Sigmoid colon (tissue), 7 donors: ENCODE measurements around the gene TP53I3. TPM values are rescaled to one million over a fixed set of nuclear protein-coding genes. Genes with fewer than 3 reads are reported as not detected.
"Not testable (repeated sequence)": the region's sequence is repeated elsewhere in the genome, so short reads cannot be mapped to it uniquely, and the experiment has no call there.

Source experiments
- DNase-seq: peaks from one replicate; pipeline ENCODE4 v3.0.0-alpha.2; 2019
- H3K27ac ChIP-seq, 4 donors: fragments of 200-600 bp; sonication (generic); one replicate each; pipeline ENCODE4 v1.5.1; 2016 to 2019; ENCODE audit warnings: mild to moderate bottlenecking in 1 of 4
- H3K27me3 ChIP-seq, 3 donors: fragments of 200-600 bp; sonication (generic); one replicate each; pipeline ENCODE4 v1.5.1; 2019; ENCODE audit warnings: mild to moderate bottlenecking in 1 of 3
- H3K36me3 ChIP-seq, 4 donors: fragments of 200-600 bp; sonication (generic); one replicate each; pipeline ENCODE4 v1.5.1; 2016 to 2019
- H3K4me1 ChIP-seq, 4 donors: fragments of 200-600 bp; sonication (generic); one replicate each; pipeline ENCODE4 v1.5.1; 2017 to 2019
- H3K4me3 ChIP-seq, 4 donors: fragments of 200-600 bp; sonication (generic); one replicate each; pipeline ENCODE4 v1.5.1; 2017 to 2019; ENCODE audit warnings: mild to moderate bottlenecking in 2 of 4, moderate library complexity in 1 of 4
- H3K9me3 ChIP-seq, 4 donors: fragments of 200-600 bp in 3 of 4; sonication (generic) in 3 of 4; one replicate each; pipeline versions ENCODE4 v1.5.1 to v1.6.1; 2013 to 2019
- CTCF ChIP-seq, 4 experiments: fragments of 450-650 bp in 3 of 4; fragments of 200-600 bp in 1 of 4; IDR thresholded peaks; one replicate each; pipeline ENCODE4 v1.5.1; 2016 to 2019; ENCODE audit warnings: antibody characterized with exemption in 4 of 4, mild to moderate bottlenecking in 3 of 4, moderate library complexity in 2 of 4
- EP300 ChIP-seq, 4 donors: sonication (generic); formaldehyde crosslinking; IDR thresholded peaks; one replicate each; pipeline ENCODE4 v1.6.1; 2017; ENCODE audit warnings: antibody characterized with exemption in 4 of 4
- POLR2A ChIP-seq, 2 donors: fragments of 450-650 bp; IDR thresholded peaks; one replicate each; pipeline ENCODE4 v1.6.1; 2016; ENCODE audit warnings: antibody characterized with exemption in 2 of 2, mild to moderate bottlenecking in 2 of 2, moderate library complexity in 2 of 2
- POLR2AphosphoS5 ChIP-seq, 4 donors: sonication (generic); formaldehyde crosslinking; IDR thresholded peaks; one replicate each; pipeline ENCODE4 v1.6.1; 2017; ENCODE audit warnings: antibody characterized with exemption in 4 of 4
- WGBS, 2 donors: extraction: QIAGEN DNeasy Blood & Tissue Kit; methylation state at CpG; one replicate each; pipeline ENCODE4 v1.1.7; 2013; 5-methylcytosine and 5-hydroxymethylcytosine counted together
- intact Hi-C: fragments of 100-400 bp; cut with DNase I; formaldehyde crosslinking; loops from one replicate; pipeline ENCODE4 v1.15.1; 2023
- polyA plus RNA-seq, 3 donors: library from polyadenylated mRNA; stranded (reverse); fragments of 200-250 nt; gene quantifications; one replicate each; pipeline ENCODE4 v1.2.3, GENCODE V29; 2013
- total RNA-seq, 4 donors: library from RNA; depleted of rRNA; stranded (reverse); fragments of >200 nt; gene quantifications; one replicate each; pipeline ENCODE4 v1.1.0, GENCODE V29; 2016
- donor health status: healthy with polysubstance abuse.
- donor health status: Bipolar disorder and iron deficiency.
- donor health status: healthy.

The TP53I3 gene
- total and polyA plus RNA-seq, 7 donors, result 3.6 to 144 (median 27.7) TPM

- TF ChIP-seq POLR2A (IDR thresholded peaks at IDR 0.05) (no peak), CTCF (IDR thresholded peaks at IDR 0.05) (no peak), POLR2AphosphoS5 (IDR thresholded peaks at IDR 0.05) (no peak), EP300 (IDR thresholded peaks at IDR 0.05) (no peak)
- intact Hi-C loops, result no loop called here
- H3K4me3 ChIP-seq, result no peak overlapping the region
- DNase-seq, result no peak
- H3K9me3 ChIP-seq, result no peaks in the 10 kb centered on the region
- H3K27me3 ChIP-seq, result no peaks in the 10 kb centered on the region
- H3K27ac ChIP-seq, result no peak overlapping the region
- H3K36me3 ChIP-seq, result peaks cover 0 to 8% (median 0%) of the 10 kb centered on the region in 4 donors
- WGBS, 2 donors, result 85 to 95% methylated on average over 1 of the region's 1 CpG
- H3K4me1 ChIP-seq, result no peaks in the 10 kb centered on the region
Measured at GRCh38 chr2:24102677-24103076, 18.0 kb upstream of the TP53I3 start.

GRCh38 chr2:24101992-24102391, 17.4 kb upstream of the TP53I3 start:
- no peaks in the 10 kb centered on the region for H3K4me1 ChIP-seq
- no peak for DNase-seq
- WGBS, 2 donors, result 74 to 93% methylated on average over 2 of the region's 2 CpGs
- no peak overlapping the region for H3K4me3 ChIP-seq
- intact Hi-C loops, result no loop called here
- peaks cover 0 to 8% (median 0%) of the 10 kb centered on the region in 4 donors for H3K36me3 ChIP-seq
- TF ChIP-seq EP300 (IDR thresholded peaks at IDR 0.05) (no peak), POLR2AphosphoS5 (IDR thresholded peaks at IDR 0.05) (no peak), CTCF (IDR thresholded peaks at IDR 0.05) (no peak), POLR2A (IDR thresholded peaks at IDR 0.05) (no peak)
- no peak overlapping the region for H3K27ac ChIP-seq
- H3K9me3 ChIP-seq, result no peaks in the 10 kb centered on the region
- no peaks in the 10 kb centered on the region for H3K27me3 ChIP-seq

DNA sequence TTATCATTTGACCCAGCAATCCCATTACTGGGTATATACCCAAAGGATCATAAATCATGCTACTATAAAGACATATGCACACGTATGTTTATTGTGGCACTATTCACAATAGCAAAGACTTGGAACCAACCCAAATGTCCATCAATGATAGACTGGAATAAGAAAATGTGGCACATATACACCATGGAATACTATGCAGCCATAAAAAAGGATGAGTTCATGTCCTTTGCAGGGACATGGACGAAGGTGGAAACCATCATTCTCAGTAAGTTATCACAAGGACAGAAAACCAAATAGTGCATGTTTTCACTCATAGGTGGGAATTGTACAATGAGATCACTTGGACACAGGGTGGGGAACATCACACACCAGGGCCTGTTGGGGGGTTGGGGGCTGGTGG, 16.1 kb upstream of the TP53I3 start:
- H3K36me3 ChIP-seq, result peaks cover 0 to 15% (median 5%) of the 10 kb centered on the region in 4 donors
- H3K4me3 ChIP-seq, intact Hi-C loops, H3K4me1 ChIP-seq, H3K27ac ChIP-seq, H3K9me3 ChIP-seq, H3K27me3 ChIP-seq, DNase-seq: not testable (repeated sequence)
- WGBS, 2 donors, result 76 to 86% methylated on average over 2 of the region's 2 CpGs

DNA sequence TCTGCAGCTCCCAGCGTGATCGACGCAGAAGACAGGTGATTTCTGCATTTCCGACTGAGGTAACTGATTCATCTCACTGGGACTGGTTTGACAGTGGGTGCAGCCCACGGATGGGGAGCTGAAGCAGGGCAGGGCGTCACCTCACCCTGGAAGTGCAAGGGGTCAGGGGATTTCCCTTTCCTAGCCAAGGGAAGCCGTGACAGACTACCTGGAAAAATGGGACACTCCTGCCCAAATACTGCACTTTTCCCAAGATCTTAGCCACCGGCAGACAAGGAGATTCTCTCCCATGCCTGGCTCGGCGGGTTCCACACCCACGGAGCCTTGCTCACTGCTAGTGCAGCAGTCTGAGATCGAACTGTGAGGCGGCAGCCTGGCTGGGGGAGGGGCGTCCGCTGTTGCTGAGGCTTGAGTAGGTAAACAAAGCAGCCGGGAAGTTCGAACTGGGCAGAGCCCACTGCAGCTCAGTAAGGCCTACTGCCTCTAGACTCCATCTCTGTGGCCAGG, 10.6 kb upstream of the TP53I3 start:
- H3K4me1 ChIP-seq, H3K4me3 ChIP-seq, H3K27ac ChIP-seq, H3K27me3 ChIP-seq, H3K9me3 ChIP-seq, DNase-seq, intact Hi-C loops: not testable (repeated sequence)
- peaks cover 0 to 16% (median 13%) of the 10 kb centered on the region in 4 donors for H3K36me3 ChIP-seq
- WGBS, 2 donors, result 78 to 85% methylated on average over 17 of the region's 17 CpGs

DNA sequence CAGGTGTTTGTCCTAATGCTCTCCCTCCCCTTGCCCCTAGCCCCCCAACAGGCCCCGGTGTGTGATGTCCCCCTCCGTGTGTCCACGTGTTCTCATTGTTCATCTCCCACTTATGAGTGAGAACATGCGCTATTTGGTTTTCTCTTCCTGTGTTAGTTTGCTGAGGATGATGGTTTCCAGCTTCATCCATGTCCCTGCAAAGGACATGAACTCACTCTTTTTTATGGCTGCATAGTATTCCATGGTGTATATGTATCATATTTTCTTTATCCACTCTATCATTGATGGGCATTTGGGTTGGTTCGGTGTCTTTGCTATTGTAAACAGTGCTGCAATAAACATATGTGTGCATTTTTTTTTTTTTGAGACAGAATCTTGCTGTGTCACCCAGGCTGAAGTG, 8.6 kb upstream of the TP53I3 start:
- 97 to 98% methylated on average over 5 of the region's 5 CpGs for WGBS, 2 donors
- intact Hi-C loops, result not testable (repeated sequence)

DNA sequence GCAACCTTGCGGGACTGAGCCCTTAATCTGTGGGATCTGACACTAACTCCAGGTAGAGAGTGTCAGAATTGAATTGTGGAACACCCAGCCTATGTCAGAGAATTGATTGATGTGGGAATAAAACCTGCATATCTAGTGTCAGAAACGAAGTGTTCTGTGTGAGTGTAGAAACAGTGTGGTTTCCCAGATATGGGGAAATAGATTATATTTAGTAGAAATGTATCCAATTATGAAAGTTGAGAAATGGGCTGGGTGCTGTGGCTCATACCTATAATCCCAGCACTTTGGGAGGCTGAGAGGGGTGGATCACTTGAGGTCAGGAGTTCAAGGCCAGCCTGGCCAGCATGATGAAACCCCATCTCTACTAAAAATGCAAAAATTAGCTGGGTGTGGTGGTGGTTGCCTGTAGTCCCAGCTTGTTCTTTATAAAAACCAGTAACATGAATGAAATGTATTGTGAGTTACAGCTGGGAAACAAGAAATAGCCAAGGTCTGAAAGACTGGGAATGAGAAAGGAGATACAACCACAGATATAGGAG, 4.3 kb upstream of the TP53I3 start:
- peaks cover 0 to 14% (median 0%) of the 10 kb centered on the region in 4 donors for H3K36me3 ChIP-seq
- no peaks in the 10 kb centered on the region for H3K27me3 ChIP-seq
- WGBS, 2 donors, result 67 to 87% methylated on average over 2 of the region's 2 CpGs
- peaks cover 0 to 8% (median 6%) of the 10 kb centered on the region in 4 donors for H3K4me1 ChIP-seq
- H3K9me3 ChIP-seq, result no peaks in the 10 kb centered on the region
- intact Hi-C loops, result no loop called here
- H3K27ac ChIP-seq, result no peak overlapping the region
- no peak for TF ChIP-seq POLR2A (IDR thresholded peaks at IDR 0.05)
- no peak for TF ChIP-seq CTCF (IDR thresholded peaks at IDR 0.05)
- TF ChIP-seq EP300 (IDR thresholded peaks at IDR 0.05), result no peak
- H3K4me3 ChIP-seq, result no peak overlapping the region
- no peak for DNase-seq

More for the DNA sequence above, 8.6 kb upstream of the TP53I3 start:
- not testable (repeated sequence) for H3K27ac ChIP-seq, DNase-seq, H3K27me3 ChIP-seq, H3K4me1 ChIP-seq, H3K4me3 ChIP-seq, H3K9me3 ChIP-seq
- H3K36me3 ChIP-seq, result peaks cover 0 to 18% (median 13%) of the 10 kb centered on the region in 4 donors
